ENCODE measurements around the gene SLC29A2.

SLC29A2 gene

GRCh38 chr11:66365711-66366619, 5.6 kb downstream of the SLC29A2 start:
- intact Hi-C loops (cut with DNase I; ENCODE audit: low total_unique reads) = no loop called here
- peaks cover 0 to 12% (median 6%) of the 10 kb centered on the region in 4 donors for H3K4me1 ChIP-seq
- no peaks in the 10 kb centered on the region for H3K36me3 ChIP-seq
- no peak overlapping the region for H3K27ac ChIP-seq
- H3K9me3 ChIP-seq = no peaks in the 10 kb centered on the region
- TF ChIP-seq CTCF (IDR thresholded peaks at IDR 0.05) = no peak
- H3K4me3 ChIP-seq = no peak overlapping the region
- H3K27me3 ChIP-seq = no peaks in the 10 kb centered on the region
- no peak for DNase-seq

- intact Hi-C loops (cut with DNase I; ENCODE audit: low total_unique reads) = no loop called here
- peaks cover 0 to 4% (median 2%) of the 10 kb centered on the region in 4 donors for H3K4me1 ChIP-seq
- H3K27ac ChIP-seq = no peak overlapping the region
- TF ChIP-seq CTCF (IDR thresholded peaks at IDR 0.05) = no peak
- no peaks in the 10 kb centered on the region for H3K9me3 ChIP-seq
- H3K4me3 ChIP-seq = no peak overlapping the region
- H3K27me3 ChIP-seq = no peaks in the 10 kb centered on the region
- no peak for DNase-seq
- no peaks in the 10 kb centered on the region for H3K36me3 ChIP-seq
Observed at GRCh38 chr11:66365166-66365565, 6.4 kb downstream of the SLC29A2 start.

- H3K4me1 ChIP-seq = no peaks in the 10 kb centered on the region
- no peaks in the 10 kb centered on the region for H3K36me3 ChIP-seq
- H3K27ac ChIP-seq = no peak overlapping the region
- no peak for DNase-seq
- intact Hi-C loops (cut with DNase I; ENCODE audit: low total_unique reads) = no loop called here
- peak in 1 of 2 experiments; percentile 24 for TF ChIP-seq CTCF (IDR thresholded peaks at IDR 0.05)
- no peak overlapping the region for H3K4me3 ChIP-seq
- H3K27me3 ChIP-seq = no peaks in the 10 kb centered on the region
- no peaks in the 10 kb centered on the region for H3K9me3 ChIP-seq
Observed at GRCh38 chr11:66363805-66364535, 7.6 kb downstream of the SLC29A2 start.

GRCh38 chr11:66363187-66363601, 8.4 kb downstream of the SLC29A2 start:
- Histone ChIP-seq H3K36me3 (no peaks in the 10 kb centered on the region), H3K4me3 (no peak overlapping the region), H3K27me3 (no peaks in the 10 kb centered on the region), H3K4me1 (no peaks in the 10 kb centered on the region), H3K9me3 (no peaks in the 10 kb centered on the region), H3K27ac (no peak overlapping the region)
- no peak for DNase-seq
- intact Hi-C loops (cut with DNase I; ENCODE audit: low total_unique reads) = no loop called here
- no peak for TF ChIP-seq CTCF (IDR thresholded peaks at IDR 0.05)

GRCh38 chr11:66362481-66363147, 8.9 kb downstream of the SLC29A2 start:
- no peak for TF ChIP-seq CTCF (IDR thresholded peaks at IDR 0.05)
- DNase-seq = no peak
- Histone ChIP-seq H3K4me3 (no peak overlapping the region), H3K36me3 (no peaks in the 10 kb centered on the region), H3K4me1 (no peaks in the 10 kb centered on the region), H3K9me3 (no peaks in the 10 kb centered on the region), H3K27ac (no peak overlapping the region), H3K27me3 (no peaks in the 10 kb centered on the region)
- intact Hi-C loops (cut with DNase I; ENCODE audit: low total_unique reads) = no loop called here

All from tibial artery (tissue), 4 donors.